K562 (cell line): ENCODE results near the gene MAN1B1. TPM values are rescaled to one million over a fixed set of nuclear protein-coding genes. Genes with fewer than 3 reads are reported as not detected.

ENCODE experiments used
- CCAR2 ChIP-seq: fragments of 200-400 bp; formaldehyde crosslinking; IDR thresholded peaks from 2 replicates; pipeline ENCODE4 v1.6.1; 2017; ENCODE audit warnings: mild to moderate bottlenecking, low read depth, low read length
- CEBPG ChIP-seq, 3 experiments: fragments of 200-800 bp in 1 of 3; sonication (Bioruptor generic) in 1 of 3; sonication (generic) in 1 of 3; formaldehyde crosslinking in 1 of 3; IDR thresholded peaks in 2 of 3; conservative IDR thresholded peaks in 1 of 3; 2 replicates each; pipeline versions ENCODE4 v1.6.1 to v1.8.0; 2016 to 2022; ENCODE audit warnings: missing compliant biosample characterization in 2 of 3, missing genetic modification characterization in 2 of 3, mild to moderate bottlenecking in 1 of 3, missing genetic modification reagents in 1 of 3
- DNMT1 ChIP-seq: fragments of 450-650 bp; IDR thresholded peaks from 2 replicates; pipeline ENCODE4 v1.6.1; 2016; ENCODE audit warnings: antibody characterized with exemption, mild to moderate bottlenecking
- HNRNPL ChIP-seq: fragments of 200-400 bp; formaldehyde crosslinking; IDR thresholded peaks from 2 replicates; pipeline ENCODE4 v1.6.1; 2017; ENCODE audit warnings: low read depth, mild to moderate bottlenecking, low read length
- KLF6 ChIP-seq: fragments of 250-450 bp; sonication (Bioruptor Pico); IDR thresholded peaks from 2 replicates; pipeline ENCODE4 v1.4.0; 2020; ENCODE audit warnings: mild to moderate bottlenecking, moderate library complexity, borderline replicate concordance
- RBFOX2 ChIP-seq: fragments of 200-400 bp; formaldehyde crosslinking; IDR thresholded peaks from 2 replicates; pipeline ENCODE4 v1.6.1; 2017; ENCODE audit warnings: low read depth, mild to moderate bottlenecking, low read length, moderate library complexity
- SMC3 ChIP-seq: conservative IDR thresholded peaks from 2 replicates; pipeline ENCODE4 v1.6.1; 2011; ENCODE audit warnings: low read depth, low read length, improper control_type of control experiment; ENCODE audit not compliant: insufficient read depth
- ZNF174 ChIP-seq: fragments of 250-450 bp; sonication (Bioruptor Pico); IDR thresholded peaks from 2 replicates; pipeline ENCODE4 v1.4.0; 2020; ENCODE audit warnings: mild to moderate bottlenecking
- polyA plus RNA-seq, 8 experiments: library from polyadenylated mRNA; depleted of rRNA in 4 of 8; stranded (reverse) in 5 of 8; unstranded in 3 of 8; fragments of >200 nt; fragmentation: Nextera tagmentation in 2 of 8; fragmentation: Illumina TruSeq in 1 of 8; extraction: Ambion mirVana in 2 of 8; extraction: Trizol in 1 of 8; gene quantifications; 2 replicates each; pipeline versions ENCODE4 v1.2.1 to v1.2.3, GENCODE V29; 2011 to 2014; ENCODE audit warnings: inconsistent platforms in 1 of 8, missing spikeins in 1 of 8
- total RNA-seq, 7 experiments: library from RNA; depleted of rRNA in 6 of 7; stranded (reverse); fragments of >200 nt in 6 of 7; fragmentation: Illumina TruSeq in 2 of 7; extraction: Trizol in 2 of 7; gene quantifications; 2 replicates each; pipeline versions ENCODE4 v1.2.1 to v1.2.3, GENCODE V29; 2011 to 2021; ENCODE audit warnings: low replicate concordance in 1 of 7
- TF ChIP-seq, protein P1 (sequence below): fragments of 250-450 bp; sonication (Bioruptor Pico); IDR thresholded peaks from 2 replicates; pipeline ENCODE4 v1.5.0; 2020; ENCODE audit warnings: mild to moderate bottlenecking, borderline replicate concordance
- TF ChIP-seq, protein P2 (sequence below): fragments of 450-650 bp; IDR thresholded peaks from 2 replicates; pipeline ENCODE4 v1.6.1; 2016; ENCODE audit warnings: mild to moderate bottlenecking
- TF ChIP-seq, protein P3 (sequence below): IDR thresholded peaks from 2 replicates; pipeline ENCODE4 v1.6.1; 2016; ENCODE audit warnings: missing genetic modification characterization, missing compliant biosample characterization
- TF ChIP-seq, protein P4 (sequence below): fragments of 250-450 bp; sonication (Bioruptor Pico); IDR thresholded peaks from 2 replicates; pipeline ENCODE4 v1.8.0; 2021; ENCODE audit warnings: moderate library complexity, mild to moderate bottlenecking, inconsistent platforms
- TF ChIP-seq, protein P5 (sequence below): fragments of 150-350 bp; conservative IDR thresholded peaks from 2 replicates; pipeline ENCODE4 v1.6.1; 2014; ENCODE audit warnings: low read length
- TF ChIP-seq, protein P6 (sequence below): fragments of 250-450 bp; sonication (Bioruptor Pico); IDR thresholded peaks from 2 replicates; pipeline ENCODE4 v1.5.0; 2021; ENCODE audit warnings: mild to moderate bottlenecking, borderline replicate concordance

MAN1B1 gene
- total and polyA plus RNA-seq, 9 of the 15 experiments (the other 6 are each of a cell fraction or from before 2014, with no cell fraction given) = 0.55 to 36.6 (median 27.3) TPM

DNA sequence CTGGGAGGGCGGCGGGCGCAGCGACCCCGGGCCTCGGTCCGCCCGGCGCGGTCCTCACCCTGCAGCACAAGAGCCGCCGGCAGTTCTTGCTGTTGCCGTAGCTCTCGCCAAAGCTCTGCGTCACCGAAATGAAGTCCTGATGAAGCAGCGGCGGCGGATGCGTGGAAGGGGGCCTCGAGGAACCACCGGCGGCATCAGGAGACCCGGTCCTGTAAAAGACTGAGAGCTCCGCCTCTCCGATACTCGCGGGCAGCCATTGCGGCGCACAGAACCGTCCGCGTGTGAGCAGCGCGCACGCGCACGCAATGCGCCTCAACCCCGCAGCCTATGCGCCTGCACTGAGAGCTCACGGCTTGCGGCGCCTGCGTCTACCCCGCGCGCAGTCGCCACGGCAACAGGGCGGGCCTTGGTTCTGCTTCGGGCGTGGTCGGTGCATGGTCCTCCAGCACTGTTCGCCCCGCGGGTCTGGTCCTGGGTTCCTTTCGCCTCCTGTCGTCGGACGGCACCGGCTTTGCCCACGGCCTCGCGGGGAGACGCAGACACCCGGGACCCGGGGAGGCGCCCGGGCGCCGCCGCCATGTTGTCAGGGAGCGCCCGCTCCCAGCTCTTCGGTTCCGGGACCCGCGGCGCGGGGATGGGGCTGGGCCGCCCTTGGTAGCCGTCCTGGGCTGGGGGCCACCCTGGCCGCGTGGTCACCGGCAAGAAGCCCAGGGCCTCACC lies 42.8 kb downstream of the MAN1B1 start (continued):
- peak; percentile 76; the same call in 1 of the 2 replicates for TF ChIP-seq KLF6 (CRISPR knock-in tag)
- TF ChIP-seq, protein P1, sequence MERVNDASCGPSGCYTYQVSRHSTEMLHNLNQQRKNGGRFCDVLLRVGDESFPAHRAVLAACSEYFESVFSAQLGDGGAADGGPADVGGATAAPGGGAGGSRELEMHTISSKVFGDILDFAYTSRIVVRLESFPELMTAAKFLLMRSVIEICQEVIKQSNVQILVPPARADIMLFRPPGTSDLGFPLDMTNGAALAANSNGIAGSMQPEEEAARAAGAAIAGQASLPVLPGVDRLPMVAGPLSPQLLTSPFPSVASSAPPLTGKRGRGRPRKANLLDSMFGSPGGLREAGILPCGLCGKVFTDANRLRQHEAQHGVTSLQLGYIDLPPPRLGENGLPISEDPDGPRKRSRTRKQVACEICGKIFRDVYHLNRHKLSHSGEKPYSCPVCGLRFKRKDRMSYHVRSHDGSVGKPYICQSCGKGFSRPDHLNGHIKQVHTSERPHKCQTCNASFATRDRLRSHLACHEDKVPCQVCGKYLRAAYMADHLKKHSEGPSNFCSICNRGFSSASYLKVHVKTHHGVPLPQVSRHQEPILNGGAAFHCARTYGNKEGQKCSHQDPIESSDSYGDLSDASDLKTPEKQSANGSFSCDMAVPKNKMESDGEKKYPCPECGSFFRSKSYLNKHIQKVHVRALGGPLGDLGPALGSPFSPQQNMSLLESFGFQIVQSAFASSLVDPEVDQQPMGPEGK (CRISPR knock-in tag) = no peak
- no peak for TF ChIP-seq CCAR2
- TF ChIP-seq HNRNPL = peak; percentile 57; the same call in 1 of the 2 replicates
- TF ChIP-seq, protein P2, sequence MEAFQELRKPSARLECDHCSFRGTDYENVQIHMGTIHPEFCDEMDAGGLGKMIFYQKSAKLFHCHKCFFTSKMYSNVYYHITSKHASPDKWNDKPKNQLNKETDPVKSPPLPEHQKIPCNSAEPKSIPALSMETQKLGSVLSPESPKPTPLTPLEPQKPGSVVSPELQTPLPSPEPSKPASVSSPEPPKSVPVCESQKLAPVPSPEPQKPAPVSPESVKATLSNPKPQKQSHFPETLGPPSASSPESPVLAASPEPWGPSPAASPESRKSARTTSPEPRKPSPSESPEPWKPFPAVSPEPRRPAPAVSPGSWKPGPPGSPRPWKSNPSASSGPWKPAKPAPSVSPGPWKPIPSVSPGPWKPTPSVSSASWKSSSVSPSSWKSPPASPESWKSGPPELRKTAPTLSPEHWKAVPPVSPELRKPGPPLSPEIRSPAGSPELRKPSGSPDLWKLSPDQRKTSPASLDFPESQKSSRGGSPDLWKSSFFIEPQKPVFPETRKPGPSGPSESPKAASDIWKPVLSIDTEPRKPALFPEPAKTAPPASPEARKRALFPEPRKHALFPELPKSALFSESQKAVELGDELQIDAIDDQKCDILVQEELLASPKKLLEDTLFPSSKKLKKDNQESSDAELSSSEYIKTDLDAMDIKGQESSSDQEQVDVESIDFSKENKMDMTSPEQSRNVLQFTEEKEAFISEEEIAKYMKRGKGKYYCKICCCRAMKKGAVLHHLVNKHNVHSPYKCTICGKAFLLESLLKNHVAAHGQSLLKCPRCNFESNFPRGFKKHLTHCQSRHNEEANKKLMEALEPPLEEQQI = no peak
- no peak for TF ChIP-seq DNMT1
- TF ChIP-seq, protein P3, sequence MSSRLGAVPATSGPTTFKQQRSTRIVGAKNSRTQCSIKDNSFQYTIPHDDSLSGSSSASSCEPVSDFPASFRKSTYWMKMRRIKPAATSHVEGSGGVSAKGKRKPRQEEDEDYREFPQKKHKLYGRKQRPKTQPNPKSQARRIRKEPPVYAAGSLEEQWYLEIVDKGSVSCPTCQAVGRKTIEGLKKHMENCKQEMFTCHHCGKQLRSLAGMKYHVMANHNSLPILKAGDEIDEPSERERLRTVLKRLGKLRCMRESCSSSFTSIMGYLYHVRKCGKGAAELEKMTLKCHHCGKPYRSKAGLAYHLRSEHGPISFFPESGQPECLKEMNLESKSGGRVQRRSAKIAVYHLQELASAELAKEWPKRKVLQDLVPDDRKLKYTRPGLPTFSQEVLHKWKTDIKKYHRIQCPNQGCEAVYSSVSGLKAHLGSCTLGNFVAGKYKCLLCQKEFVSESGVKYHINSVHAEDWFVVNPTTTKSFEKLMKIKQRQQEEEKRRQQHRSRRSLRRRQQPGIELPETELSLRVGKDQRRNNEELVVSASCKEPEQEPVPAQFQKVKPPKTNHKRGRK = no peak
- TF ChIP-seq, protein P4, sequence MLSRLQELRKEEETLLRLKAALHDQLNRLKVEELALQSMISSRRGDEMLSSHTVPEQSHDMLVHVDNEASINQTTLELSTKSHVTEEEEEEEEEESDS (CRISPR knock-in tag) = no peak
- TF ChIP-seq ZNF174 (CRISPR knock-in tag) = no peak
- TF ChIP-seq SMC3 = no peak
- 0 out of 2 replicates have a peak, but pooled peaks have one; percentile 25 for TF ChIP-seq CEBPG (CRISPR knock-in tag; IDR thresholded peaks at IDR 0.05)
- no peak for TF ChIP-seq CEBPG (tag; conservative IDR thresholded peaks at IDR 0.05 in 1 of 2, IDR thresholded peaks at IDR 0.05 in 1 of 2)
- TF ChIP-seq RBFOX2 = peak; percentile 90
- TF ChIP-seq, protein P5, sequence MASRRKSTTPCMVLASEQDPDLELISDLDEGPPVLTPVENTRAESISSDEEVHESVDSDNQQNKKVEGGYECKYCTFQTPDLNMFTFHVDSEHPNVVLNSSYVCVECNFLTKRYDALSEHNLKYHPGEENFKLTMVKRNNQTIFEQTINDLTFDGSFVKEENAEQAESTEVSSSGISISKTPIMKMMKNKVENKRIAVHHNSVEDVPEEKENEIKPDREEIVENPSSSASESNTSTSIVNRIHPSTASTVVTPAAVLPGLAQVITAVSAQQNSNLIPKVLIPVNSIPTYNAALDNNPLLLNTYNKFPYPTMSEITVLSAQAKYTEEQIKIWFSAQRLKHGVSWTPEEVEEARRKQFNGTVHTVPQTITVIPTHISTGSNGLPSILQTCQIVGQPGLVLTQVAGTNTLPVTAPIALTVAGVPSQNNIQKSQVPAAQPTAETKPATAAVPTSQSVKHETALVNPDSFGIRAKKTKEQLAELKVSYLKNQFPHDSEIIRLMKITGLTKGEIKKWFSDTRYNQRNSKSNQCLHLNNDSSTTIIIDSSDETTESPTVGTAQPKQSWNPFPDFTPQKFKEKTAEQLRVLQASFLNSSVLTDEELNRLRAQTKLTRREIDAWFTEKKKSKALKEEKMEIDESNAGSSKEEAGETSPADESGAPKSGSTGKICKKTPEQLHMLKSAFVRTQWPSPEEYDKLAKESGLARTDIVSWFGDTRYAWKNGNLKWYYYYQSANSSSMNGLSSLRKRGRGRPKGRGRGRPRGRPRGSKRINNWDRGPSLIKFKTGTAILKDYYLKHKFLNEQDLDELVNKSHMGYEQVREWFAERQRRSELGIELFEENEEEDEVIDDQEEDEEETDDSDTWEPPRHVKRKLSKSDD = peak; percentile 55; the same call in 1 of the 2 replicates
- TF ChIP-seq, protein P6, sequence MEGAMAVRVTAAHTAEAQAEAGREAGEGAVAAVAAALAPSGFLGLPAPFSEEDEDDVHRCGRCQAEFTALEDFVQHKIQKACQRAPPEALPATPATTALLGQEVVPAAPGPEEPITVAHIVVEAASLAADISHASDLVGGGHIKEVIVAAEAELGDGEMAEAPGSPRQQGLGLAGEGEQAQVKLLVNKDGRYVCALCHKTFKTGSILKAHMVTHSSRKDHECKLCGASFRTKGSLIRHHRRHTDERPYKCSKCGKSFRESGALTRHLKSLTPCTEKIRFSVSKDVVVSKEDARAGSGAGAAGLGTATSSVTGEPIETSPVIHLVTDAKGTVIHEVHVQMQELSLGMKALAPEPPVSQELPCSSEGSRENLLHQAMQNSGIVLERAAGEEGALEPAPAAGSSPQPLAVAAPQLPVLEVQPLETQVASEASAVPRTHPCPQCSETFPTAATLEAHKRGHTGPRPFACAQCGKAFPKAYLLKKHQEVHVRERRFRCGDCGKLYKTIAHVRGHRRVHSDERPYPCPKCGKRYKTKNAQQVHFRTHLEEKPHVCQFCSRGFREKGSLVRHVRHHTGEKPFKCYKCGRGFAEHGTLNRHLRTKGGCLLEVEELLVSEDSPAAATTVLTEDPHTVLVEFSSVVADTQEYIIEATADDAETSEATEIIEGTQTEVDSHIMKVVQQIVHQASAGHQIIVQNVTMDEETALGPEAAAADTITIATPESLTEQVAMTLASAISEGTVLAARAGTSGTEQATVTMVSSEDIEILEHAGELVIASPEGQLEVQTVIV (CRISPR knock-in tag) = no peak
